Posterior cingulate gyrus (tissue), 11 donors: ENCODE measurements around the gene CENPT.

ENCODE experiments used
- DNase-seq, 10 donors: peaks; one replicate each; pipeline versions ENCODE4 v3.0.0 to v3.0.0-alpha.2; 2020 to 2021; ENCODE audit warnings: mixed read lengths in 3 of 10
- intact Hi-C: fragments of 100-400 bp; cut with DNase I; formaldehyde crosslinking; loops from one replicate; pipeline ENCODE4 v1.15.1; 2023

Gene CENPT

DNA sequence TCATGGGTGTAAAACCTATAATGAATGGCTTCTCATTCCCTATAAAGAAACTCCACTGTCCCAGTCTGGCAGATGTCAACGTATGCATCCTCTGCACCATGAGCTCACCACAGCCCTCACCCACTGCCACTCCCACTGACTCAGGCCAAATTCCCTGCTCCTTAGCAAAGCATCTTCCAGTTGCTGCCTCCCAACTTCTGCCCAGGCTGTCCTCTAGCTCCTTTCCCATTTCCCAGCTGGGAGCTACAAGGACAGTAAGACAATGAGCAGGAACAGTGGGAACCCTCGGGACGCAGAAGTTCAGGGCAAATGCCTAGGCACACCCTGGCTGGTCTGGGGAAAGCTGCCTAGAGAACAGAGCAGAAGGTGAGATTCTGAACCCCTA lies 14.5 kb downstream of the CENPT start:
- DNase-seq = peak in 1 of 10 donors; percentile 8
- intact Hi-C loops = no loop called here

DNA sequence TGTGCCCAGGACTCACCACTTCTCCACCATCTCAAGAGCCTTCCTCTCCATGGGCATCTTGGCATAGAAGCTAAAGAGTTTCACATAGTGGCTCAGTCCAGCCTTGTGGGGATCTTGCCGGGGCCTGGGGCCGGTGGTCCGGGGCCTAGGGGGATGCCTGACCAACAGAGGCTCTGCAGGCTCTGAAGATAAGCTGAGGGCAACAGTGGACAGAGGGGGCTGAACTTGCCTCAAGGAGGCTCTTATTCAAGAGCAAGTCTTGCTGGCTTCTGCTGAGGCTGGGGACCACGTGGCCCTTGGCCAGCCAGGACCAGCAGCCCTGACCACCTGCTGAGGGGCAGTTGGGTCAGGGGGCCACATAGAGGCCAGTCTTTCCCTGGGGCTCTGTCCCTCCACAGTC lies 18.8 kb downstream of the CENPT start:
- DNase-seq = no peak
- intact Hi-C loops = no loop called here

DNA sequence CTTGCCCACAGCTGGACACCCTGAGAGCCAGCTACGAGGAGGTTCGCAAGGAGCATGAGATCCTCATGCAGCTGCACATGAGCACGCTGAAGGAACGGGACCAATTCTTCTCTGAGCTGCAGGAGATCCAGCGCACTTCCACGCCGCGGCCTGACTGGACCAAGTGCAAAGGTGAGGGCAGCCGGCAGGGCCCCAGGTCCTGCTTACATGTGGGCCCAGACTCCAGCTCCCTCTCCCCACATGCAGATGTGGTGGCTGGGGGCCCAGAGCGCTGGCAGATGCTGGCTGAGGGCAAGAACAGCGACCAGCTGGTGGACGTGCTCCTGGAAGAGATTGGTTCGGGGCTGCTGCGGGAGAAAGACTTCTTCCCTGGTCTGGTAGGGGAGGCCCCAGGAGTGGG lies 21.6 kb downstream of the CENPT start:
- no peak for DNase-seq
- intact Hi-C loops = no loop called here

DNA sequence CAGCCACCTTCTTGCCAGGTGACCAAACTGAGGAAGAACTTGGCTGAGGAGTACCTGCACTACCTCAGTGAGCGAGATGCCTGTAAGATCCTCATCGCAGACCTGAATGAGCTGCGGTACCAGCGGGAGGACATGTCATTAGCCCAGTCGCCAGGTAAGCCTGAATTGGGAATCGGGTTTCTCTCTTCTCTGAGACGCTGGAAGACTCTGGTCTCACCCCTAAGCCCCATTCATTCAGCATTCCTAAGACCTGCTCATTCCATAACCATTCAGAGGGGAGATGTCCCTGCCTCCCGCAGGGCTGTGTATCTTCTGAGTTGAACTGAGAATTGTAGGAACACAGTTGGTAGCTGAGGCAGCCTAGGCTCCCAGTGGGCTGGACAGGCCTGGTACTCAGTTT lies 22.4 kb downstream of the CENPT start:
- DNase-seq = no peak
- intact Hi-C loops = no loop called here

DNA sequence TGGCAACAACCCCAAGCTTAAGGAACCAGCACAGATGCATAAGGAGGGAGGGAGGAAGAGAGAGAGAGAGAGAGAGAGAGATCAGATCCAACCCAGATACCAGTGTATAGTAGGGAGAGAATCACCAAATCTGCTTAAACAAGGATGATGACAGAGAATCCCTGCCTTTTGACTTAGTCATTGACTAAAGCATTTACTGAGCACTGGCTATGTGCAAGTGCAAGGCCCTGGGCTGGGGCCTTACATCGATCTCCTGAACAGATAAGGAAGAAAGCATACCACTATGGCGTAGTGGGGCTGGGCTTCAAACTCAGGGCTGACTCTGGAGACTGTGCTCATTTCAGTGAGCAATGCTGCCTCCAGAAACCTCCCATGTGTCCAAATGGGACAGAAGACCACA lies 25.0 kb downstream of the CENPT start:
- intact Hi-C loops = no loop called here
- DNase-seq = no peak

DNA sequence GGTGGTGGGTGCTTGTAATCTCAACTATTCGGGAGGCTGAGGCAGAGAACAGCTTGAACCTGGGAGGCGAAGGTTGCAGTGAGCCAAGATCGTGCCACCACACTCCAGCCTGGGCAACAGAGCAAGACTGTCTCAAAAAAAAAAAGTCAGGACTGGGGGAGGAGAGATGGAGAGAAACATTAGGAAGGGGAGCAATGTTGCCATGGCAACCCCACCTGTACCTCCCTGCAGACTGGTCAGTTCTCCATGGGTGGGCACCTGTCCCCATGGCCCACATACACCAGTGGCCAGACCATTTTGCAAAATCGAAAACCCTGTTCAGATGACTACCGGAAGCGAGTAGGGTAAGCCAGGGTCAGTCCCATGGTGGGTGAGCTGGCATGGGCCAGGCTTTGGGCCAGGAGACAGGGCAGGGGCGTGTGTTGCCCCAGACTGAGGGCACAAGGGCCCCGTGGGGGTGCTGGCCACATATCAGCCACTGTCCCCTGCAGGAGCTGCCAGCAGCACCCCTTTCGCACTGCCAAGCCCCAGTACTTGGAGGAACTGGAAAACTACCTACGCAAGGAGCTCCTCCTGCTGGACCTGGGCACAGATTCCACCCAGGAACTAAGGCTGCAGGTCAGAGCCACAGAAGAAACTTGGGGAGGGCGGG lies 26.8 kb downstream of the CENPT start:
- DNase-seq = peak in 1 of 10 donors; percentile 62
- intact Hi-C loops = no loop called here

DNA sequence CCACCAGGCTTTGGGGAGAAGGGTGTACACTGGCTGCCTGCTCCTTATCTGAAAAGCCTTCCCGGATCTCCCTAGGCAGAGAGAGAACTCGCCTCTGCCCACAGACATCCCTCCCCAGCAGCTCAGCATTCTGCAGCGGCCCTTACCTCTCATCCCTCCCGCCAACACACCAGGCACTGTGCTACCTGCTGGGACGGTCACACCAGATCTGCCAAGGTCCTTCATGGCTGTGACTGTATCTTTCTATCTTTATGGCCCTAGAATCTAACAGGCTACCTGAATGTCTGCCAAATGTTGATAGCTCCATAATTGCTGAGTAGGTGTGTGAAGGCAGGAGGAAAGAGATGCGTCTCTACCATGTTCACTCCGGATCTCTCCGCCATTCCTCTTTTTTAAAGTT lies 32.9 kb downstream of the CENPT start:
- intact Hi-C loops = no loop called here
- peak in 1 of 10 donors; percentile 76 for DNase-seq

DNA sequence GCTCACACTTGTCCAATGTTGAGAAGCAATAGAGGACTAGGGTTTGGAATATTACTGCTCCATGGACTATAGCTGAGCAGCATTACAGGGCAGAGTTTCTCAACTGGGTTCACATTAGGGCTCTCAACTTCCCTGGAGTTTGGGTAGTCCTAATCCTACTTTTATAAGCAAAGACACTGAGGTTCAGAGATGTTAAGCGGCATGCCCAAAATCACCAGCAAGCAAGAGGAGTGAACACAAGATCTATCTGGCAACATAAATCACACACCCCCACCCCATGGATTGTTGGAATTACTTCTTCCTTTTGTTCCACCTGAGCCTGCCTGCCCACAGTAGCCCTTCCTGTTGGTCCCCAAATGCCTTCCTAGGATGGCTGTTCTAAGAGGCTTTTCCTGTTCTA lies 35.6 kb downstream of the CENPT start:
- DNase-seq = no peak
- intact Hi-C loops = no loop called here

DNA sequence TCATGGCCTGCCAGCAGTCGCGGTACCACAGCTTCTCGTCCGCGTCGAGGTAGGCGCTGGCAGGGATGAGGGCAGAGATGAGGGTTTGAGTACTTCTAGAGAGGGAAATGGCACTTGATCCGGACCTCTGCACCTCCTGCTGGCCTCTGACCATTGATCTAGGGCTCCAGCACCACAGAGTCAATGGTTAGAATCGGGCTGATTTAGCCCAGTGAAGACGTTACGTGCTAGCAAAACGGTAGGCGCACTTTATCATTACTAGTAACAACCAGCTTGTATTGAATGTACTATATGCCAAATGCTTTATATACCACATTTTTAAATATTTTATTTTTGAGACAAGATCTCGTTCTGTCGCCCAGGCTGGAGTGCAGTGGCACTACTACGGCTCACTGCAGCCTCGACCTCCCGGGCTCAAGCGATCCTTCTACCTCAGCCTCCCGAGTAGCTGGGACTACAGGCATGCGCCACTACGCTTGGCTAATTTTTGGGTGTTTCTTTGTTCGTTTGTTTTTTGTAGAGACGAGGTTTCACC lies 40.3 kb downstream of the CENPT start:
- intact Hi-C loops = loop anchor here (2.0 to 10.0 kb wide), 2 partner anchors 88 to 132 kb away; partner anchors contain the start of gene GFOD2
- DNase-seq = no peak

DNA sequence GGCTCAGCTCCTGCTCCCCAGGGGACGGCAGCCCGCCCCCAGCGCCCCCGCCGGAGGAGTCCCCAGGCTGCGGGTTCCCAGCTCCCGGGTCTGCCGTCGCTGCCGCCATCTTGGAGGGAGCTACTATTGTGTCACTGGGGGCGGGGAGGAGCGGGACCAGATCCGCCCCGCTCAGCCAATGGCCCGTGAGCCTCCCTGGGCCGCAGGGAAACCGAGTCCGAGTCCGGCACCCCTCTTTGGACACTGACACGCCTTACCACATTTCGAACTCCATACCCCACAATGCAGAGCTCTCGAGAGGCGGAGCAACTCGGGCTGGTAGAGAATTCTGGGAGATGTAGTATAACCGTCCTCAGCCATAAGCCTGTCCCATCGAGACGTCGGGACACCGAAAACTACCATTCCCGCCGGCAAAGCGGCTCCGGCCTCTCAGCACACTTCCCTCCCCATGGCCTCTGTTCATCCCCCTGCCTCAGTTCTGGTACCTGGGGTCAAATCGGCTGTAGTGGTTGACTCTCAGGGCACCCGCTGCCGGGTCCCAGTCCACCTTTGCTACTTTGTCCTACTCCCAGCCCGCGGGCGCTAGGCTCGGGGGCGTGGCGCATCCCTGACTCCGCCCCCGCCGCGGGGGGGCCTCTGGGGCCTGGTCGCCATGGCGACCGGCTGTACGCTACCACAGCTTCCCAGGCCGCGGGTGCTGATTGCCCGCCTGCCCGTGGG lies 40.9 kb downstream of the CENPT start, which contains the start of the genes RANBP10 and TSNAXIP1:
Gene RANBP10, minus strand, starts transcription at position 133 of the 720 bp plus-strand sequence. Its CDS starts 24 bp downstream, at position 109.
Gene TSNAXIP1, plus strand, starts transcription at position 462 of the 720 bp plus-strand sequence. CDS start 261 bp downstream, outside the sequence.
- intact Hi-C loops = loop anchor here (2.0 to 10.0 kb wide), 2 partner anchors 88 to 132 kb away; partner anchors contain the start of gene GFOD2
- peak; percentile 95 to 100 (median 98) for DNase-seq

DNA sequence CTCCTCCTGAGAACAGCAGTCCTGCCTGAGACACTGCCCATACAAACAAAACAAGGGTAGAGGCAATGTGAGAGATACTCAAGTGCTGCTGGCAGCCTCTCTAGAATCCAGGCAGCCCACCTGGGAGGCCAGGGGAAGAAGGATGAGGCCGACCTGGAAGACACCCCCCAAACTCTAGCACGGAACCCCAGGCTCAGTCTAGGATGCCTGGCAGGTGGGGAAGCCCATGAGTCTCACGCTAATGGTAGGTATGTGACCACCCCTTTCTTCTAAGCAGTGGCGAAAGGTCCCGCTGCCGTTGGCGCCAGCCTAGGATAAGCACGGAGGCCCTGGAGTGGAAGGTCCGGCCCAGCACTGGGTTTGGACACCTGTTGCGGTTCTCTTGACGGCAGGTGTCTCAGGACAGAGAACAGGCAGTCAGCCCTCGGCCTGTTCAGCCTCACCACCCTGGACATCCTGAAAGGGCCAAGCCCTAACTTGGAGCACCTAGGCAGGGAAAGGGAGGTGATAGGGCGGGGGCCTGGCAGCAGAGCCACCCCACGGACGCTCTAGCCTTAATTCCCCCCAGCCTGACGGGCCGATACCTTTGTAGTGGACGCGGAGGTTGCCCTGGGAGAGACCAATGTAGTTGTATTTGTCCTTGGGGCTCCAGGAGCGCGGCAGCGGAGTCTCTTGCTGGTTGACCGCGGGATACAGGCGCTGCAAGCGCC lies 41.6 kb downstream of the CENPT start:
- intact Hi-C loops = loop anchor here (2.0 to 10.0 kb wide), 2 partner anchors 87 to 131 kb away; partner anchors contain the start of gene GFOD2
- DNase-seq = no peak

DNA sequence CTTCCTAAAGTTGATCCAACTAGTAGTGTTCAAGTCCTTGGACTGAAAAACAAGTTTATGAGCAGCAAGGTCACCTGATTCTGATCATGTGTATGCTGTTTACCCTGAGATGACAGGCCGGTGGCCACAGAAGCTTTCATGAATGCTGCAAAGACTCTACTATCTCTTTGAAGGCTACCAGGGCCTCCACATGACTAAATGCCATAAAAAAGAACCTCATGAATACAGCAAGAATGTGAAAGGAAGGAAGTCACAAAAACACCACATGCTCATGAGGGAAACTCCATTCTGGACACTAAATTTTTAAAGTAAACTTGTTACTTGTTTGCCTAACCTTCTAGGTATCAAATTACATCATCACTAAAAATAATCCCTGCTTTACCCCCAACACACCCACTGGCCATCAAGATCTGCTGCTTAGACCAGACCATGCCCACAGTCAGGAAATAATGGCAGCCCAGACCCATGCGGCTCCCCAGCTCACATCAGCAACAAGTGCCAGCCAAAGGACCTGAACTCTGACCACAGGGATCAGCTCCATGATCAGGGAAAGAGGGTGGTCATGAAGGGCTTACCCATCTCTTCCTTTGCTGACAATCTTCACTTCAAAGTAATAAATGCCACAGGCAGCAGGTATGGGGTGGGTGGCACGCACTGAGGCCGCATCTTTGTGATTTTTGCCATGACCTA lies 42.5 kb downstream of the CENPT start:
- peak in 1 of 10 donors; percentile 15 for DNase-seq
- intact Hi-C loops = loop anchor here (10.0 kb wide), 1 partner anchor 130 kb away; no protein-coding TSS in a partner anchor

DNA sequence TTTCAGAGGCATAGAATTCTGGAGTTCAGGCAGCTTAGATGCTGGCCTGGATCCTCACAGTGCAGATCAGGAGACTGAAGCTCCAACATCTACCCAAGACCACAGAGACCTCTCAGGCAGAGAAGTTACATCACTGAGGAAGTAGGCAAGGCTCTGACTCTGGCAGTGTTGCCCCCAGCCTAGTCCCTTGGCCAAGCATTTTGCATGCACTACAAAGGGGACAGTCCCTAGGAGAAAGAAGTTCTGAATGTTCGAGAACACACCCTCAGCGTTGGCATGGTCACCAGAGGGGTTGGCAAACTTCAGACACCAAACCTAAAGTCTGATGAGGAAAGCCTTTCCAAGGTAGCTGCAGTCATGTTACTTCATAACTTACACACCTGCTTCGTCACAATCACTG lies 43.6 kb downstream of the CENPT start:
- no peak for DNase-seq
- intact Hi-C loops = loop anchor here (10.0 kb wide), 1 partner anchor 129 kb away; no protein-coding TSS in a partner anchor

DNA sequence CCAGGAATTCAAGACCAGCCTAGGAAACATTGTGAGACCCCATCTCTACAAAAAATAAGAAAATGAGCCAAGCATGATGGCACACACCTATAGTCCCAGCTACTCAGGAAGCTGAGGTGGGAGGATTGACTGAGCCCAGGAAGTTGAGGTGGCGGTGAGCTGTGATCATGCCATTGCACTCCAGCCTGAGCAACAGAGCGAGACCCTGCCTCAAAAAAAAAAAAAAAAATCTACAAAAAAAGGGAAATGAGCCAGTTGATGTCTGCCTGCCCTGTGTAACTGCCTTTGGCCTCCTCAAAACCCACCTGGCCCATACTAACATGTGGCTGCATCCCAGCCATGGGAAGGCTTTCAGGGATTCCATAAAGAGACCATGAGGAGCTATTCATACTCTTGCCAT lies 45.6 kb downstream of the CENPT start:
- intact Hi-C loops = loop anchor here (10.0 kb wide), 1 partner anchor 127 kb away; no protein-coding TSS in a partner anchor

DNA sequence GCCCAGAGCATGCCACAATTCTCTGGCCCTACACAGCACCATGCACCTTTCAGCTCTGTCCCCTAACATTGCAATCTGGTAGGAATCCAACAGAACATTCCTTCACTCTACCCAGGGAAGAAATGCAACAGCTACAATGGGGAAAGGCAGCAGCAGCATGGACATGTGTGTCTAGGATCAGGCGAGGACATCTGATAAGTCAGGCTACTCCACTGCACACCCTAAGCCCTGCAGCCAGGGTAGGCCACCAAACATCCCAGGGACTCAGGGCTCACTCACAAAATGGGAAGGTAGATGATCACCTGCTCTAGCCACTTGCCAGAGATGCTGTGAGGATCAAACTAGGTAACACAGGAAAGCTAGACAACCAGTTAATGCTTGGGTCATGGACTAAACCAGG lies 46.3 kb downstream of the CENPT start:
- no peak for DNase-seq
- intact Hi-C loops = loop anchor here (10.0 kb wide), 1 partner anchor 126 kb away; no protein-coding TSS in a partner anchor

More for the DNA sequence above, 45.6 kb downstream of the CENPT start:
- DNase-seq = peak in 1 of 10 donors; percentile 8

DNA sequence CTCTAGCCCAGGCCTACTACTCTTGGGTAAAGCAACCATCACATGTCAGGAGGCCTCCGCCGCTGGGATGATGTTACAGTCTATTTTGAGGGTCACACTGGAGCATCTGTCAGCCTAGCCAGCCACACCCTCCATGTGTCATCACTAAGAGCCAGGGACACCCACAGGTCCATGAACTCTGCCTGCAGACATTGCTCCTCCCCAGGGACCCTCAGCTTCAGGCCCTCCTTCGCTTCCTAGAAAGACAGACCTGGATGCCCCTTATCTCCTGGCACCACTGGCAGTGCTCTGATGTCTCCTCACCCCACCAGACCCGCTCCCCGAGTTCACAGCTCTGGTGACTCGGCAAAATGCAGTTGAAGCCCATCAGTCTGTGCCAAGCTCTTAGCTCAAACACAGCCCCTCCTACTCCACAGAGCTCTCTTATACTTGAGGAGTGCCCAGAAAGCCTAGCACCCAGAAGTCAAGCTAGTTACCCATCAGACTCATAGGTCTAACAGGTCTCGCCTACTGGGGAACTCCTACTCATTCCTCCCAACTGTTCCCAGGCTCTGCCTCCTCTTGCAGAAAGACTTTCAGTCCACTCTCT lies 47.1 kb downstream of the CENPT start:
- DNase-seq = peak in 1 of 10 donors; percentile 62
- intact Hi-C loops = loop anchor here (10.0 kb wide), 1 partner anchor 126 kb away; no protein-coding TSS in a partner anchor

DNA sequence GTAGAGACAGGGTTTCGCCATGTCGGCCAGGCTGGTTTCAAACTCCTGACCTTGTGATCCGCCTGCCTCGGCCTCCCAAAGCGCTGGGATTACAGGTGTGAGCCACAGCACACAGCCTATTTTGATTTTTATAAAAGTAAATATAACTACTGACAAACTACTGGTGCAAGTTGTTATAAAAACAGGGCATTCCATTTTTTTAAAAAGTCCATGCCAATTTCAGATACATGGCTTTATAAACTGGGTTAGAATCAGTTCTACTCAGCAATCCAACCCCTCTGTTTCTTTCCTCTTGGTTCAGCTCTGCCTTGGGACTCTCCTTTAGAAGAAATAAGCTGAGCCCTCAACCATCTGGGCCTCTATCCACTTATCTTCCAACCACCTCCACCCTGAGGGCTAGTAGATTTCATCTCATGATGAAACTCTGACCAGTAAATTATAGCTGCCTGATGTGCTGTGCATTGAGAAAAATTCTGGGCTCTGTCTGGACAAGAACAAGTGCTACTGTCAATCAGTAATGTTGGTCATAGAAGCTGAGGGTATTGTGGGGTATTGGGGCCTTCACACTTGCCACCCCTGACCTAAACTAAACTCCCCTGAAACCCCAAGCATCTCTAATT lies 51.3 kb downstream of the CENPT start:
- intact Hi-C loops = no loop called here

DNA sequence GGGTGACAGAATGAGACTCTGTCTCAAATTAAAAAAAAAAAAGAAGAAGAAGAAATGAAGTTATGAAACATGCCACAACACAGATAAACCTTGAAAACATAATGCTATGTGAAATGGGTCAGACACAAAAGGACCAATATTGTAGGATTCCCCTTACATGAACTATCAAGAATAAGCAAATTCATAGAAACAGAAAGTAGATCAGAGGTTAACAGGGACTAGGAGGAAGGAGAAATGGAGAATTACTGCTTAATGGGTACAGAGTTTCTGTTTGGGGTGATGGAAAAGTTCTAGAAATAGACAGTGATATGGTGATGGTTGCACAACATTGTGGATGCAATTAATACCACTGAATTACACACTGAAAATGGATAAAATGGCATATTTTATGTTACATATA lies 57.4 kb downstream of the CENPT start:
- no peak for DNase-seq
- intact Hi-C loops = no loop called here

More for the DNA sequence above, 51.3 kb downstream of the CENPT start:
- no peak for DNase-seq

DNA sequence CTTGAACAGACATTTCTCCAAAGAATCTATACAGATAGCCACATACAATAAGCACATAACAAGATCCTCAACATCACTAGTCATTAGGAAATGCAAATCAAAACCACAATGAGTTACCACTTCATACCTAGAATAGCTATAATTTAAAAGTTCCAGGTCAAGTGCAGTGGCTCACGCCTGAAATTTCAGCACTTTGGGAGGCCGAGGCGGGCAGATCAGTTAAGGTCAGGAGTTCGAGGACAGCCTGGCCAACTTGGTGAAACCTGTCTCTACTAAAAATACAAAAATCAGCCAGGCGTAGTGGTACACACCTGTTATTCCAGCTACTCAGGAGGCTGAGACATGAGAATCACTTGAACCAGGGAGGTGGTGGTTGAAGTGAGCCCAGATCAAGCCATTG lies 61.0 kb downstream of the CENPT start:
- no peak for DNase-seq
- intact Hi-C loops = no loop called here
